Suppressor macrophage (primary cell): Measurements from ENCODE around the gene REG3A.

ENCODE experiments used
- DNase-seq, 4 experiments: peaks; one replicate each; pipeline ENCODE4 v3.0.0-alpha.2; 2020 to 2022
- total RNA-seq, 17 experiments: gene quantifications; one replicate each; lab custom pipeline; 2026; ENCODE audit warnings: mixed read lengths in 6 of 17, inconsistent platforms in 3 of 17; lab: John Stamatoyannopoulos, UW

The REG3A gene
- 0 to 1.4 (median 0) reads per million in 17 experiments for total RNA-seq

- no peak for DNase-seq
Observed at GRCh38 chr2:79159653-79160052, at the start of gene REG3A. Gene REG3A (minus strand): TSS chr2:79159753. CDS start chr2:79159405, 348 bp downstream.

- DNase-seq: no peak
Observed at GRCh38 chr2:79200762-79201161, 41.2 kb upstream of the REG3A start.

- DNase-seq: no peak
Observed at GRCh38 chr2:79191816-79192215, 32.3 kb upstream of the REG3A start.

GRCh38 chr2:79191081-79191480 is 31.5 kb upstream of the REG3A start:
- DNase-seq: no peak

- no peak for DNase-seq
Observed at GRCh38 chr2:79189465-79189864, 29.9 kb upstream of the REG3A start.

GRCh38 chr2:79181617-79182016 is 22.1 kb upstream of the REG3A start:
- DNase-seq: no peak

GRCh38 chr2:79180092-79180491 is 20.5 kb upstream of the REG3A start:
- DNase-seq: no peak

- DNase-seq: no peak
Observed at GRCh38 chr2:79179036-79179435, 19.5 kb upstream of the REG3A start.

- DNase-seq: no peak
Observed at GRCh38 chr2:79178076-79178674, 18.6 kb upstream of the REG3A start.

GRCh38 chr2:79171348-79171958 is 11.9 kb upstream of the REG3A start:
- DNase-seq: no peak

GRCh38 chr2:79162801-79163200 is 3.2 kb upstream of the REG3A start:
- no peak for DNase-seq

GRCh38 chr2:79162132-79162531 is 2.6 kb upstream of the REG3A start:
- DNase-seq: no peak

- no peak for DNase-seq
Observed at GRCh38 chr2:79159030-79159429, 523 bp downstream of the REG3A start.

GRCh38 chr2:79155826-79156476 is 3.6 kb downstream of the REG3A start:
- no peak for DNase-seq

GRCh38 chr2:79139423-79139822 is 20.1 kb downstream of the REG3A start:
- DNase-seq: no peak

GRCh38 chr2:79138385-79138784 is 21.2 kb downstream of the REG3A start:
- no peak for DNase-seq

- DNase-seq: no peak
Observed at GRCh38 chr2:79131687-79132086, 27.9 kb downstream of the REG3A start.

GRCh38 chr2:79129804-79130203 is 29.7 kb downstream of the REG3A start:
- no peak for DNase-seq

GRCh38 chr2:79129260-79129659 is 30.3 kb downstream of the REG3A start:
- no peak for DNase-seq

- DNase-seq: no peak
Observed at GRCh38 chr2:79128406-79128805, 31.1 kb downstream of the REG3A start.

- no peak for DNase-seq
Observed at GRCh38 chr2:79125721-79125985, 33.9 kb downstream of the REG3A start.

- no peak for DNase-seq
Observed at GRCh38 chr2:79124907-79125720, 34.4 kb downstream of the REG3A start.

- no peak for DNase-seq
Observed at GRCh38 chr2:79122676-79123075, 36.9 kb downstream of the REG3A start.
